Measurements from ENCODE around the gene FOSL1. TPM values are rescaled to one million over a fixed set of nuclear protein-coding genes. Genes with fewer than 3 reads are reported as not detected.
A peak's percentile ranks its signal among the peaks of the same experiment; 100 is the strongest.

Gene FOSL1
- total RNA-seq, 3 donors from 2014 or later (not counting 1 experiment from before 2014, with no cell fraction given) = 3.4 to 9.0 (median 6.8) TPM

GRCh38 chr11:65862191-65862735, 37.9 kb downstream of the FOSL1 start:
- Mint-ChIP-seq H3K27me3 (ENCODE audit: low read depth in 2 of 2) (no peaks in the 10 kb centered on the region), H3K4me3 (no peak overlapping the region), H3K4me1 (peaks cover 32 to 51% of the 10 kb centered on the region in 2 donors), H3K36me3 (no peaks in the 10 kb centered on the region), H3K27ac (peak overlapping the region in 1 of 2 donors; percentile 51), H3K9me3 (no peaks in the 10 kb centered on the region)
- intact Hi-C loops (cut with micrococcal nuclease) = no loop called here
- Histone ChIP-seq H3K27me3 (ENCODE audit: control insufficient read depth, insufficient read depth, low read length) (no peaks in the 10 kb centered on the region), H3K27ac (ENCODE audit: low read length) (no peak overlapping the region), H3K4me1 (ENCODE audit: control insufficient read depth, insufficient read depth, low read length) (peaks cover 29% of the 10 kb centered on the region), H3K4me3 (ENCODE audit: low read length) (no peak overlapping the region), H3K36me3 (ENCODE audit: control insufficient read depth, insufficient read depth, low read length) (peaks cover 47% of the 10 kb centered on the region), H3K9me3 (ENCODE audit: control insufficient read depth, insufficient read depth, low read length) (no peaks in the 10 kb centered on the region)
- no peak for TF ChIP-seq CTCF (IDR thresholded peaks at IDR 0.05)
- ATAC-seq (no peak), DNase-seq (no peak)
- 90% methylated on average over 5 of the region's 5 CpGs for WGBS (ENCODE audit: insufficient coverage)

GRCh38 chr11:65861533-65862183, 38.5 kb downstream of the FOSL1 start:
- H3K9me3 Mint-ChIP-seq = no peaks in the 10 kb centered on the region
- TF ChIP-seq CTCF (IDR thresholded peaks at IDR 0.05) = no peak
- intact Hi-C loops (cut with micrococcal nuclease) = no loop called here
- no peaks in the 10 kb centered on the region for H3K36me3 Mint-ChIP-seq
- H3K9me3 ChIP-seq (ENCODE audit: control insufficient read depth, insufficient read depth, low read length) = no peaks in the 10 kb centered on the region
- peaks cover 31% of the 10 kb centered on the region for H3K4me1 ChIP-seq (ENCODE audit: control insufficient read depth, insufficient read depth, low read length)
- peak overlapping the region; percentile 98 for H3K4me3 Mint-ChIP-seq
- H3K27ac Mint-ChIP-seq = peak overlapping the region in 1 of 2 donors; percentile 98
- no peak overlapping the region for H3K4me3 ChIP-seq (ENCODE audit: low read length)
- H3K36me3 ChIP-seq (ENCODE audit: control insufficient read depth, insufficient read depth, low read length) = peaks cover 42% of the 10 kb centered on the region
- H3K27me3 ChIP-seq (ENCODE audit: control insufficient read depth, insufficient read depth, low read length) = no peaks in the 10 kb centered on the region
- H3K27me3 Mint-ChIP-seq (ENCODE audit: low read depth in 2 of 2) = no peaks in the 10 kb centered on the region
- 96% methylated on average over 13 of the region's 13 CpGs for WGBS (ENCODE audit: insufficient coverage)
- no peak overlapping the region for H3K27ac ChIP-seq (ENCODE audit: low read length)
- peaks cover 35 to 48% of the 10 kb centered on the region in 2 donors for H3K4me1 Mint-ChIP-seq
- DNase-seq = peak in 1 of 2 donors; percentile 15
- ATAC-seq = no peak

- peak overlapping the region; percentile 85 for H3K27ac ChIP-seq (ENCODE audit: low read length)
- intact Hi-C loops (cut with micrococcal nuclease) = no loop called here
- peak overlapping the region; percentile 97 to 98 for H3K27ac Mint-ChIP-seq
- ATAC-seq (no peak), DNase-seq (peak in 1 of 2 donors; percentile 16)
- no peaks in the 10 kb centered on the region for H3K27me3 ChIP-seq (ENCODE audit: control insufficient read depth, insufficient read depth, low read length)
- H3K27me3 Mint-ChIP-seq (ENCODE audit: low read depth in 2 of 2) = no peaks in the 10 kb centered on the region
- peaks cover 42% of the 10 kb centered on the region for H3K36me3 ChIP-seq (ENCODE audit: control insufficient read depth, insufficient read depth, low read length)
- no peaks in the 10 kb centered on the region for H3K36me3 Mint-ChIP-seq
- H3K9me3 ChIP-seq (ENCODE audit: control insufficient read depth, insufficient read depth, low read length) = no peaks in the 10 kb centered on the region
- TF ChIP-seq CTCF (IDR thresholded peaks at IDR 0.05) = no peak
- H3K9me3 Mint-ChIP-seq = no peaks in the 10 kb centered on the region
- H3K4me1 Mint-ChIP-seq = peaks cover 40 to 53% of the 10 kb centered on the region in 2 donors
- H3K4me1 ChIP-seq (ENCODE audit: control insufficient read depth, insufficient read depth, low read length) = peaks cover 36% of the 10 kb centered on the region
- peak overlapping the region; percentile 98 for H3K4me3 Mint-ChIP-seq
- peak overlapping the region; percentile 80 for H3K4me3 ChIP-seq (ENCODE audit: low read length)
- WGBS (ENCODE audit: insufficient coverage) = 26% methylated on average over 14 of the region's 14 CpGs
Observed at GRCh38 chr11:65861165-65861505, 39.1 kb downstream of the FOSL1 start.
